Left forelimb (tissue), 1 donor: ENCODE measurements around the gene MAPRE3.
A peak's percentile ranks its signal among the peaks of the same experiment; 100 is the strongest.

Experiments
- DNase-seq: peaks from one replicate; pipeline ENCODE4 v3.0.0-alpha.2; 2018; ENCODE audit warnings: low spot score

Gene MAPRE3

DNA sequence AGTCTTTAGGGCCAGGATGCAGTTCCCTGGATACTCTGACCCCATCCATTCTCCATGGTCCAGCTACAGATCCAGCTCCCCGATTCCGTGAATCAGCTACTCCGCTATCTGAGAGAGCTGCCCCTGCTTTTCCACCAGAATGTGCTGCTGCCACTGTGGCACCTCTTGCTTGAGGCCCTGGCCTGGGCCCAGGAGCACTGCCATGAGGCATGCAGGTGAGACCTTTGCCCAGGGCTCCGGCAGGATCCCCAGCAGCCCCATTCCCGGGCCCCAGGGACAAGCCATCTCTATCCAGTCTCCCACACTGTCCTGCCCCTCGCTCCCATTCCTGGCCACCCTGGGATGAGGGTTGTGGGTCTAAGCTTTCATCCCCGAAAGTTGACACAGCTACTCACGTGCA, 69.8 kb downstream of the MAPRE3 start:
- DNase-seq: no peak

- DNase-seq: no peak
Measured at GRCh38 chr2:27041752-27042151, 71.3 kb downstream of the MAPRE3 start.

DNA sequence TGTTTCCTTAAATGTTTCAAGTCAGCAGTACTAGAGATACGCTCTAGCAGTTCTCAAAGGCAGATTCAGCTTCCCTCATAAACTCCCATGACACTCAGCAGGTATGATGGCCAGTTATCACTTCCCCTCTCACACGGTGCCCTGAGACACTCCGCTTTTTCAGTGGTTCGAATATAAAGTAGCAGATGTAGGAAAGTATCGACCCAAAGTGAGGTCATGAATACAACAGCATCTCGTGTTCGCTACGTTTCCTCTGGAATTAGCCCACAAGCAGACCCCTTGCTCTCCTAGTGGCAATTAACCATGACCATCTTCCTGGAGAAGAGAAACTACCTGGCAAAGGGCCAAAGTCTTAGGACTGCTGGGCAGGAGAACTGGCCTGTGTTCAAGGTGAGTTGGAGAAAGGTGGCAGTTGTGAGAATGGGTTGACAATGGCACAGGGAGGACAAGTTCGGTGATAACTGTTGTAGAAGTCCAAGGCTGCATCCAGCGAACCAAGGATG, 71.8 kb downstream of the MAPRE3 start:
- DNase-seq: no peak

GRCh38 chr2:27042985-27043634, 72.7 kb downstream of the MAPRE3 start:
- no peak for DNase-seq

GRCh38 chr2:27049422-27050280, 79.2 kb downstream of the MAPRE3 start:
- DNase-seq: no peak

DNA sequence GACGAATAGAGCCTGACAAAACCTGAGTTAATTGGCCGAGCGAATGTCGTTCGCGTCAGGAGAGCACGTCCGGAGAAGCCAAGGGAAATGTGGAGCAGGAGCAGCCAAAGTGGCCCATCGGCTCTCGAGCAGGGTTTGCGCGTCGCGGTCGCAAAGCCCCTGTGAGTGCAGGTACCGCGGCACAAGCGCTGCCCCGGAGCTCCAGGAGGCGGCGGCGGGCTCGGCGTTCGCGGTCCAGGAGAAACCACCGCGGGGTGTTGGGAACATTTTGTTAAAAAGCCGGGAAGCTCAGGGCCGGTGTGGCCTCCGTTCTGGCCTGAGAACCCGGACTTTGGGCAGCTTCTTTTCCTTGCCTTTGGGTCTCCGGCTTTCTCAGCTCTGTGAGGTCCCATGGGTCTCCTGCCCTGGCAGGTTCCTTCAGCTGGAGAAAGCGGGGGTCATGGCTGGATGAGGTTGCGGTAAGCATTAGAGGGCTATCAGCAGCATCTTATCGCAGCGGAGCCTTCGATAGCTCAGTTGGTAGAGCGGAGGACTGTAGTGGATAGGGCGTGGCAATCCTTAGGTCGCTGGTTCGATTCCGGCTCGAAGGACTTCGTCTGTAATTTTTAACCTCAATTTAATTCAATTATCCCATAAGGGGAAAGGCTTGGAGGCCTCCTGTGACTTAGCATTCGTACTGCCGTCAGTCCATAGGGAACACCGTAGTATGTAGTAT, 80.0 kb downstream of the MAPRE3 start:
- DNase-seq: peak; percentile 96

GRCh38 chr2:27050996-27051901, 80.8 kb downstream of the MAPRE3 start, which contains the start of gene AGBL5:
AGBL5 (plus strand) TSS chr2:27051668; CDS start chr2:27052959, 1,291 bp downstream.
- DNase-seq: peak; percentile 97

- DNase-seq: peak; percentile 72
Measured at GRCh38 chr2:27051902-27052645, 81.6 kb downstream of the MAPRE3 start.

- no peak for DNase-seq
Measured at GRCh38 chr2:27053321-27053720, 82.9 kb downstream of the MAPRE3 start.

DNA sequence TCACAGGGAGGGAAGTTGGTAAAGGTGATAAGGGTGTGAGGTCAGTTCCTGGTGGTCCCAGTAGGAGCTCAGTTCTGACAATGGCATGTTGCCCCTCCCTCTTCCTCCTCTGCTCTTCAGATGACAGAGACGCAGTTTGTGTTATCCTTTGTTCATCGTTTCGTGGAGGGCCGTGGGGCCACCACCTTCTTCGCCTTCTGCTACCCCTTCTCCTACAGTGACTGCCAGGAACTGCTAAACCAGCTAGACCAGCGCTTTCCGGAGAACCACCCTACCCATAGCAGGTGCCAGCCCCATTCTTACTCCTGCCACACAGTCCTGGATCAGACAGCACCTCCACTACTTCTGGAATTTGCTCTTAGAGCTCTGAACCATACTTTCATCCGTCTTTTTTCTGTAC, 83.3 kb downstream of the MAPRE3 start:
- DNase-seq: no peak

DNA sequence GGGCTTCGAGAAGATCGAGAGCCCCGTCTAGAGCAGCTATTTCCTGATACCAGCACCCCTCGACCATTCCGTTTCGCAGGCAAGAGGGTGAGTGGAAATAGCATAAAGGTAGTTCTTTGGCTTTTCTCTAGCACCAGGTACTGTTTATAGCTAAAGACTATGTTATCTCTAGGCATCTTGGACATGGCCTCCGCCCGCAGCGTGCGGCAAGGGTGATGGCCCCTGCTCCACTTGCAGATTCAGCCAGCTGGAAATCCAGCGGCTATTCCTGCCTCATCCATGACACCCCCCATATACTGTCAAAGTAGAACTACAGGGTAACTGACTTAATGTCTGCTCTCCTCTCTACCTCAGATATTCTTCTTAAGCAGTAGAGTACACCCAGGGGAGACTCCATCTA, 84.3 kb downstream of the MAPRE3 start:
- DNase-seq: no peak

DNA sequence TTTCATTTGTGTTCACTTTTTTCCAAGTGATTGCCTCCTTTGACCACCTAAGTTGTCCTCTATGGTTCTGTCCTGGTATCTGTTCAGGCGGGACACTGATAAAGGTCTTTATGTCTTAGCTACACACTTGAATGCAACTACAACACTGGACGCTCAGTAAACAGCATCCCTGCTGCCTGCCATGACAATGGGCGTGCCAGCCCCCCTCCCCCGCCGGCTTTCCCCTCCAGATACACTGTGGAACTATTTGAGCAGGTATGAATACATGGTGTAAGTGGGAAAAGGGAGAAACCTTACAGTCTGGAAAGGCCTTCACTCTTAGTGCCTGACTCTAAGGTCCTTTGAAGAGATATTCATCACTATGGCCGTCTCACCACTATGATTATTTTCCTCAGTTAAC, 86.7 kb downstream of the MAPRE3 start:
- DNase-seq: no peak

DNA sequence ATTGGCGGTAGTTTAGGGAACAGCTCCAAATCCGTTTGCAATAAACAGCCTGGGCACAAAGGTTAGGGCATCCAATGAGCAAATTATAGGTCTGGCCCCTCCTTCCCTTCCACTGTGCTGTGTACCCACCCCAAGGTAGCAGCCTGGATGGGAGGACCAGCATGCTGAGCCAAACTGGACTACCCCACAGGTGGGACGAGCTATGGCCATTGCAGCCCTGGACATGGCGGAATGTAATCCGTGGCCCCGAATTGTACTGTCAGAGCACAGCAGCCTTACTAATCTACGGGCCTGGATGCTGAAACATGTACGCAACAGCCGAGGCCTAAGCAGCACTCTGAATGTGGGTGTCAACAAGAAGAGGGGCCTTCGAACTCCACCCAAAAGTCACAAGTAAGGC, 87.8 kb downstream of the MAPRE3 start:
- DNase-seq: no peak

DNA sequence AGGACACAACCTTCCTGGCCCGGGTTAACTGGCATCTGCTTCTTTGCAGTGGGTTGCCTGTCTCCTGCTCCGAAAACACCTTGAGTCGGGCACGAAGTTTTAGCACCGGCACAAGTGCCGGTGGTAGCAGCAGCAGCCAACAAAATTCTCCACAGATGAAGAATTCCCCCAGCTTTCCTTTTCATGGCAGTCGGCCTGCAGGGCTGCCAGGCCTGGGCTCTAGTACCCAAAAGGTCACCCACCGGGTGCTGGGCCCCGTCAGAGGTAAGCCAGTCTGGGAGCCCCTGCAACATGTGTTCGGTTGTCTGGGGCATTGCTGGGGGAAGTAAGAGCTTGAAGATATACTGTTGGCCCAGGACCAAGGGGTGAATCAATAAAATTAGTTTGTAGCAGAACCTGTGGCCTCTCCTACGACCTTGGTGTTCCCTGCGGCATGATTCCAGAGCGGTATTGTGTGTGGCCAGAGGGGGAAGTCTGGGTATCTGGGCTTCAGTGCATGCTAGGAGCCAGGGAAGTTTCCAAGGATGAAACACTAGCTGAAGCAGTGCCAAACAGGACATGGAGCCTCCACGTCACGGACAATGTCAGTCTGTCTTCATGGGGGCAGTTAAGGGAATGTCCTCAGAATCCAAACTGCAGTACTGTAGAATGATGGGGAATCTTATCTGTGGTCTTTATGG, 88.8 kb downstream of the MAPRE3 start:
- DNase-seq: no peak

GRCh38 chr2:27060323-27060722, 89.9 kb downstream of the MAPRE3 start:
- DNase-seq: no peak

GRCh38 chr2:27065128-27065527, 94.7 kb downstream of the MAPRE3 start:
- DNase-seq: no peak

DNA sequence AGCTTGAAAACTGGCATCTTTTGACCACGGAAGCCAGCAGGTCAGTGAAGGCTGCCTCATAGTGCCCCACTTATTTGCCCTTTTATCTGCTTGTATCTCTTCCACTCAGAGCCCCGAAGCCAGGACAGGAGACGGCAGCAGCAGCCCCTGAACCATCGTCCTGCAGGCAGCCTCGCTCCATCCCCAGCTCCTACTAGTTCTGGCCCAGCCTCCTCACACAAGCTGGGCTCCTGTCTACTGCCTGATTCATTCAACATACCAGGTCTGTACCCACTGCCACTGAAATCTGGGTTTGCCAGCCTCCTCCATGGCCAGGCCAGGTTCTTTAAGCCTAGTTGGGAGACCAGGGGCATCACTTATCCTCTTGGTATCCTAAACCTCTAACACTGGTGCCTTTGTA, 96.9 kb downstream of the MAPRE3 start:
- DNase-seq: no peak

GRCh38 chr2:27069436-27069835, 99.0 kb downstream of the MAPRE3 start:
- no peak for DNase-seq

DNA sequence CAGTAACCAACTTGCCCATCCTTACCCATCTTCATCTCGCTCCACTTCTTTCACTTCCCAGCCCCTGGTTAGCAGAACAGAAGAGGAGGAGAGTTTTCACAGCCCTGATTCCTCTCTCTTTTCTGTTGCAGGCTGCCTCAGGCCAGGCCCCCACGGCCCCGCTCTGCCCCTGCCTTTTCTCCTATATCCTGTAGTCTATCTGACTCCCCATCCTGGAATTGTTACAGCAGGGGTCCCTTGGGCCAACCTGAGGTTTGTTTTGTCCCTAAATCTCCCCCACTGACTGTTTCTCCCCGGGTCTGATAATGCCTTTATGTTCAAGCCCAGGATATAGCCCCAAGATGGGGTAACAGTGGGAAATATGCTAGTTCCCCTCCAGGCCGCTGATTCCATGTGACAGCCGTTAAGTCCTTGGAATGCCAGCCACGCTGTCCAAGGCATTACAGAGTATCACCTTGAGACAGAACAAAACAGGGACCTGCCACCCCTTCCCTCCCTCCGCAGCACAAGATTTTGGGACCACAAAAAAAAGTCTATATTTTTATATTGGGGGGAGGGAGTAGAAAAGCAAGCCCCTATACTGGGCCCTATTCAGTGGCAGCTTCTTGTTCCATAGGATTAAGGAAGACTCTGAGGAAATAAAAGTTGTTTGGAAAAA, 99.7 kb downstream of the MAPRE3 start:
- no peak for DNase-seq
